Astrocyte (in vitro differentiated cells and primary cell): Measurements from ENCODE around the gene ZNF274. TPM values are rescaled to one million over a fixed set of nuclear protein-coding genes. Genes with fewer than 3 reads are reported as not detected.
A peak's percentile ranks its signal among the peaks of the same experiment; 100 is the strongest.

Experiments
- DNase-seq: peaks from one replicate; pipeline ENCODE4 v3.0.0-alpha.2; 2010; ENCODE audit warnings: low read depth
- FAIRE-seq: peaks from 2 replicates; lab custom pipeline; 2011; peaks lifted over from hg19 to GRCh38; lab: Jason Lieb, UNC
- H2AFZ ChIP-seq: 2 replicates; pipeline ENCODE4 v1.6.0; 2012; ENCODE audit warnings: low read depth, low read length, inconsistent platforms
- H3K27ac ChIP-seq: 2 replicates; pipeline ENCODE4 v1.5.1; 2011; ENCODE audit warnings: low read depth, low read length, inconsistent platforms
- H3K27me3 ChIP-seq: 2 replicates; pipeline ENCODE4 v1.6.0; 2011; ENCODE audit warnings: low read length, inconsistent platforms; ENCODE audit not compliant: insufficient read depth
- H3K36me3 ChIP-seq: 2 replicates; pipeline ENCODE4 v1.5.1; 2011; ENCODE audit warnings: low read length, inconsistent platforms; ENCODE audit not compliant: insufficient read depth
- H3K4me1 ChIP-seq: 2 replicates; pipeline ENCODE4 v1.5.1; 2011; ENCODE audit warnings: low read length, inconsistent platforms; ENCODE audit not compliant: insufficient read depth
- H3K4me2 ChIP-seq: 2 replicates; pipeline ENCODE4 v1.6.0; 2012; ENCODE audit warnings: low read length, inconsistent platforms
- H3K4me3 ChIP-seq: 2 replicates; pipeline ENCODE4 v1.5.1; 2011; ENCODE audit warnings: low read depth, mild to moderate bottlenecking, low read length, inconsistent platforms; ENCODE audit not compliant: insufficient read depth
- H3K79me2 ChIP-seq: 2 replicates; pipeline ENCODE4 v1.6.0; 2012; ENCODE audit warnings: mild to moderate bottlenecking, low read length, inconsistent platforms; ENCODE audit not compliant: insufficient read depth
- H3K9ac ChIP-seq: 2 replicates; pipeline ENCODE4 v1.6.0; 2012; ENCODE audit warnings: mild to moderate bottlenecking, low read length, inconsistent platforms
- H3K9me3 ChIP-seq: 2 replicates; pipeline ENCODE4 v1.5.1; 2012; ENCODE audit warnings: low read depth, mild to moderate bottlenecking, low read length, inconsistent platforms; ENCODE audit not compliant: insufficient read depth
- H4K20me1 ChIP-seq: 2 replicates; pipeline ENCODE4 v1.6.0; 2012; ENCODE audit warnings: low read length, inconsistent platforms; ENCODE audit not compliant: insufficient read depth
- H3K27ac Mint-ChIP-seq: one replicate; pipeline ENCODE4 v1.8.0; 2021; ENCODE audit warnings: mild to moderate bottlenecking, mixed read lengths; ENCODE audit not compliant: unreplicated experiment
- H3K27me3 Mint-ChIP-seq: one replicate; pipeline ENCODE4 v1.8.0; 2021; ENCODE audit warnings: low read depth, mixed read lengths; ENCODE audit not compliant: unreplicated experiment
- H3K36me3 Mint-ChIP-seq: one replicate; pipeline ENCODE4 v1.8.0; 2021; ENCODE audit warnings: low read depth, mixed read lengths; ENCODE audit not compliant: unreplicated experiment
- H3K4me1 Mint-ChIP-seq: one replicate; pipeline ENCODE4 v1.8.0; 2021; ENCODE audit warnings: low read depth, mixed read lengths; ENCODE audit not compliant: unreplicated experiment
- H3K4me3 Mint-ChIP-seq: one replicate; pipeline ENCODE4 v1.8.0; 2021; ENCODE audit warnings: mild to moderate bottlenecking, moderate library complexity, mixed read lengths; ENCODE audit not compliant: unreplicated experiment
- H3K9me3 Mint-ChIP-seq: one replicate; pipeline ENCODE4 v1.8.0; 2021; ENCODE audit warnings: mild to moderate bottlenecking, mixed read lengths; ENCODE audit not compliant: unreplicated experiment
- CTCF ChIP-seq: IDR thresholded peaks from 2 replicates; pipeline ENCODE4 v1.5.1; 2011; ENCODE audit warnings: low read depth, mild to moderate bottlenecking, inconsistent platforms, low read length, moderate library complexity; ENCODE audit not compliant: insufficient read depth
- EZH2 ChIP-seq: IDR thresholded peaks from 2 replicates; pipeline ENCODE4 v1.6.1; 2012; ENCODE audit warnings: mild to moderate bottlenecking, low read length, inconsistent platforms; ENCODE audit not compliant: insufficient read depth
- total RNA-seq: library from RNA; stranded (reverse); gene quantifications from 2 replicates; pipeline ENCODE4 v1.2.1, GENCODE V29; 2021

Gene ZNF274
- total RNA-seq, 1 donor from 2014 or later: 38.5 TPM

GRCh38 chr19:58261600-58261967, 78.7 kb downstream of the ZNF274 start:
- H4K20me1 ChIP-seq: peaks cover 6% of the 10 kb centered on the region
- Mint-ChIP-seq H3K27me3 (no peaks in the 10 kb centered on the region), H3K4me1 (no peaks in the 10 kb centered on the region), H3K4me3 (no peak overlapping the region), H3K9me3 (peaks cover 95% of the 10 kb centered on the region), H3K36me3 (peaks cover 92% of the 10 kb centered on the region), H3K27ac (no peak overlapping the region)
- no peak overlapping the region for H3K4me2 ChIP-seq
- H3K9ac ChIP-seq: no peak overlapping the region
- H3K79me2 ChIP-seq: peaks cover 5% of the 10 kb centered on the region
- H3K27ac ChIP-seq: no peak overlapping the region
- no peak overlapping the region for H2AFZ ChIP-seq
- no peaks in the 10 kb centered on the region for H3K27me3 ChIP-seq
- peaks cover 45% of the 10 kb centered on the region for H3K36me3 ChIP-seq
- H3K4me1 ChIP-seq: no peaks in the 10 kb centered on the region
- TF ChIP-seq EZH2 (no peak), CTCF (no peak)
- FAIRE-seq (no peak), DNase-seq (no peak)
- H3K9me3 ChIP-seq: peaks cover 87% of the 10 kb centered on the region
- no peak overlapping the region for H3K4me3 ChIP-seq

GRCh38 chr19:58261968-58262921, 79.4 kb downstream of the ZNF274 start:
- Histone ChIP-seq H3K27me3 (no peaks in the 10 kb centered on the region), H3K27ac (no peak overlapping the region), H2AFZ (no peak overlapping the region), H3K4me3 (peak overlapping the region; percentile 13), H3K4me2 (no peak overlapping the region), H3K9ac (no peak overlapping the region), H3K79me2 (peaks cover 5% of the 10 kb centered on the region), H3K36me3 (peaks cover 41% of the 10 kb centered on the region), H3K4me1 (no peaks in the 10 kb centered on the region), H3K9me3 (peaks cover 89% of the 10 kb centered on the region), H4K20me1 (peaks cover 6% of the 10 kb centered on the region)
- Mint-ChIP-seq H3K4me3 (peak overlapping the region; percentile 29), H3K27me3 (no peaks in the 10 kb centered on the region), H3K27ac (no peak overlapping the region), H3K4me1 (no peaks in the 10 kb centered on the region), H3K9me3 (peaks cover 94% of the 10 kb centered on the region), H3K36me3 (peaks cover 91% of the 10 kb centered on the region)
- FAIRE-seq: peak; percentile 74
- no peak for DNase-seq
- no peak for TF ChIP-seq EZH2
- TF ChIP-seq CTCF: no peak

- H3K4me3 Mint-ChIP-seq: no peak overlapping the region
- no peak overlapping the region for H2AFZ ChIP-seq
- peaks cover 87% of the 10 kb centered on the region for H3K36me3 Mint-ChIP-seq
- H3K27ac Mint-ChIP-seq: no peak overlapping the region
- no peaks in the 10 kb centered on the region for H3K27me3 Mint-ChIP-seq
- no peaks in the 10 kb centered on the region for H3K27me3 ChIP-seq
- peaks cover 82% of the 10 kb centered on the region for H3K9me3 ChIP-seq
- H4K20me1 ChIP-seq: peaks cover 6% of the 10 kb centered on the region
- H3K4me1 ChIP-seq: no peaks in the 10 kb centered on the region
- H3K4me1 Mint-ChIP-seq: no peaks in the 10 kb centered on the region
- H3K4me3 ChIP-seq: peak overlapping the region; percentile 13
- DNase-seq (no peak), FAIRE-seq (no peak)
- H3K4me2 ChIP-seq: no peak overlapping the region
- H3K27ac ChIP-seq: no peak overlapping the region
- H3K9ac ChIP-seq: no peak overlapping the region
- H3K36me3 ChIP-seq: peaks cover 39% of the 10 kb centered on the region
- peaks cover 87% of the 10 kb centered on the region for H3K9me3 Mint-ChIP-seq
- H3K79me2 ChIP-seq: peaks cover 5% of the 10 kb centered on the region
- TF ChIP-seq CTCF (no peak), EZH2 (no peak)
Observed at GRCh38 chr19:58262922-58263296, 80.0 kb downstream of the ZNF274 start.
